Measurements from ENCODE around the gene SAMD4A.

The SAMD4A gene

GRCh38 chr14:54685286-54685845 lies 118.4 kb downstream of the SAMD4A start:
- DNase-seq (ENCODE audit: low read depth), result no peak

- DNase-seq (ENCODE audit: low read depth), result peak; percentile 89
Measured at GRCh38 chr14:54686219-54686870, 119.4 kb downstream of the SAMD4A start.

- DNase-seq (ENCODE audit: low read depth), result no peak
Measured at GRCh38 chr14:54686871-54687749, 120.2 kb downstream of the SAMD4A start.

GRCh38 chr14:54687750-54688119 lies 120.8 kb downstream of the SAMD4A start:
- no peak for DNase-seq (ENCODE audit: low read depth)

- no peak for DNase-seq (ENCODE audit: low read depth)
Measured at GRCh38 chr14:54688229-54688628, 121.3 kb downstream of the SAMD4A start.

- no peak for DNase-seq (ENCODE audit: low read depth)
Measured at GRCh38 chr14:54689928-54690327, 123.0 kb downstream of the SAMD4A start.

GRCh38 chr14:54690887-54691286 lies 124.0 kb downstream of the SAMD4A start:
- DNase-seq (ENCODE audit: low read depth), result no peak

- peak; percentile 59 for DNase-seq (ENCODE audit: low read depth)
Measured at GRCh38 chr14:54691525-54692283, 124.8 kb downstream of the SAMD4A start.

GRCh38 chr14:54692284-54692772 lies 125.4 kb downstream of the SAMD4A start:
- no peak for DNase-seq (ENCODE audit: low read depth)

- no peak for DNase-seq (ENCODE audit: low read depth)
Measured at GRCh38 chr14:54693761-54694160, 126.8 kb downstream of the SAMD4A start.

- no peak for DNase-seq (ENCODE audit: low read depth)
Measured at GRCh38 chr14:54695196-54695595, 128.3 kb downstream of the SAMD4A start.

GRCh38 chr14:54697001-54697400 lies 130.1 kb downstream of the SAMD4A start:
- no peak for DNase-seq (ENCODE audit: low read depth)

- no peak for DNase-seq (ENCODE audit: low read depth)
Measured at GRCh38 chr14:54697803-54698202, 130.9 kb downstream of the SAMD4A start.

GRCh38 chr14:54698501-54698900 lies 131.6 kb downstream of the SAMD4A start:
- no peak for DNase-seq (ENCODE audit: low read depth)

GRCh38 chr14:54698966-54699530 lies 132.1 kb downstream of the SAMD4A start:
- DNase-seq (ENCODE audit: low read depth), result no peak

GRCh38 chr14:54699735-54700134 lies 132.8 kb downstream of the SAMD4A start:
- DNase-seq (ENCODE audit: low read depth), result no peak

GRCh38 chr14:54700717-54701116 lies 133.8 kb downstream of the SAMD4A start:
- no peak for DNase-seq (ENCODE audit: low read depth)

GRCh38 chr14:54702014-54702491 lies 135.1 kb downstream of the SAMD4A start:
- no peak for DNase-seq (ENCODE audit: low read depth)

GRCh38 chr14:54702492-54702891 lies 135.6 kb downstream of the SAMD4A start:
- DNase-seq (ENCODE audit: low read depth), result no peak

- DNase-seq (ENCODE audit: low read depth), result no peak
Measured at GRCh38 chr14:54703082-54703481, 136.2 kb downstream of the SAMD4A start.

- no peak for DNase-seq (ENCODE audit: low read depth)
Measured at GRCh38 chr14:54703724-54704123, 136.8 kb downstream of the SAMD4A start.

GRCh38 chr14:54704768-54705167 lies 137.8 kb downstream of the SAMD4A start:
- no peak for DNase-seq (ENCODE audit: low read depth)
